ENCODE results near the gene ZNF618.

The ZNF618 gene

DNA sequence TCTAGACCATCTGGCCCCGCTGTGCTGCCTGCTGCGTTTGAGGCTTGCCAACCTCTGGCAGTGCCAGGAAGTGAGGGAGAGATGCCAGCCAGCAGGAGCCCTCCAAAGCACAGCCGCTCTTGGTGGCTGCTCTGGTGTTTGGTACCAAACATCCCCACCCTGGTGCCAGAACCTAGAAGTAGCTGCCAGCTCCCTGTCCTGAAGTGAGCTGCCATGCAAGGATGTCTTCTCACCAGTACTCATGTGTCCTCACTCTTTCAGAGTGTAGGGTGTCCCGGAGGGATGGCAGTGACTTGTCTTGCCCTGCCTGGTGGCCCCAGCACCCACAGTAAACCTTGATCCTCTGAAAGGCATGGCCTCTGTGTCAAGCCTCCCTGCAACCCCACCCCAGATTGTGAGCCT lies 158.6 kb downstream of the ZNF618 start:
- no peak for DNase-seq
- WGBS (ENCODE audit: insufficient coverage): 98% methylated on average over 4 of the region's 4 CpGs
- Histone ChIP-seq H3K9me3 (ENCODE audit: control extremely low read depth in 1 of 5, control insufficient read depth in 4 of 5, insufficient read depth in 2 of 5, low read depth in 1 of 5, low read length in 4 of 5) (peaks cover 0 to 2% (median 0%) of the 10 kb centered on the region in 5 experiments), H3K4me3 (ENCODE audit: control insufficient read depth in 1 of 7, extremely low read depth in 1 of 7, insufficient read depth in 4 of 7, low read depth in 2 of 7, low read length in 6 of 7) (no peak overlapping the region), H3K27me3 (replicated peaks in 2 of 5; ENCODE audit: control insufficient read depth in 4 of 5, insufficient read depth in 5 of 5, low read length in 4 of 5) (no peaks in the 10 kb centered on the region), H3K27ac (ENCODE audit: insufficient read depth in 1 of 2, low read depth in 1 of 2, low read length in 2 of 2, poor library complexity in 1 of 2, severe bottlenecking in 2 of 2) (no peak overlapping the region), H3K36me3 (ENCODE audit: control insufficient read depth in 4 of 4, insufficient read depth in 4 of 4, low read length in 3 of 4) (peaks cover 3 to 78% (median 34%) of the 10 kb centered on the region in 4 experiments), H3K4me1 (ENCODE audit: control extremely low read depth in 1 of 4, control insufficient read depth in 4 of 4, insufficient read depth in 4 of 4, low read length in 3 of 4) (peaks cover 0 to under 1% (median 0%) of the 10 kb centered on the region in 4 experiments)
- CTCF ChIA-PET: interaction anchor here (1.0 to 1.8 kb wide), 2 partner anchors 41 to 225 kb away, joined by 3 to 4 read pairs; no protein-coding TSS in a partner anchor
- POLR2A ChIA-PET: no interaction called here

DNA sequence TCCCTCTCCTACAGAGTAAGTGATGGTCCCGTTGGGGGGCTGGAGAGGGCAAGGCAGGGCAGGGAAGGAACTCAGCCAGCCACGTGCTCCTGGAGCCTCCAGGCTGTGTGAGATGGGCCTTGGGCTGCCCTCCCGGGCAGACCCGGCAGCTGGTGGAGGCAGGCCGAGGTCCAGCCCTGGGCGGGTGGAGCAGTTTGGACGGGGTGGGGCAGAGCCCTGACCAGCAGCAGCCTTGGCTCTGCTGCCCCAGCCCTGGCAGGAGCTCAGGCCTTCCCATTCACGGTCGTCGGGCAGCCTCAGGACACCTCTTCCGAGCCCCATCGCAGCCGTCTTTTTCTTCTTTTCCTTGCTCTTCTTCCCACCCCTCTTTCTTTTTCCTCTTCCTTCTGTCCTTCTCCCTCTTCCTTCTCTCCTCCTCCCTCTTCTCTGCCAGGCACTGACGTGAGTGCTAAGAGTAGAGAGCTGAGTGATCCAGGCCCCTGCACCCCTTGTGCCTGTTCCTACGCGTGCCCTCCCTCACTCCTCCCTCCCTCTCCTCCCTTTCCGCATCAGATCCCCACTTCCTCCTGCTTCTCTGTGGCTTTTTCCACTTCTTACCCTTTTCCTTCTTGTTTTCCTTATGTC lies 159.2 kb downstream of the ZNF618 start:
- no peak for DNase-seq
- H3K4me1 ChIP-seq (ENCODE audit: control extremely low read depth in 1 of 4, control insufficient read depth in 4 of 4, insufficient read depth in 4 of 4, low read length in 3 of 4): no peaks in the 10 kb centered on the region
- H3K4me3 ChIP-seq (ENCODE audit: control insufficient read depth in 1 of 7, extremely low read depth in 1 of 7, insufficient read depth in 4 of 7, low read depth in 2 of 7, low read length in 6 of 7): no peak overlapping the region
- peaks cover 3 to 84% (median 32%) of the 10 kb centered on the region in 4 experiments for H3K36me3 ChIP-seq (ENCODE audit: control insufficient read depth in 4 of 4, insufficient read depth in 4 of 4, low read length in 3 of 4)
- WGBS (ENCODE audit: insufficient coverage): 97% methylated on average over 17 of the region's 17 CpGs
- CTCF ChIA-PET: interaction anchor here (1.1 kb wide), 1 partner anchor 299 kb away, joined by 3 read pairs; no protein-coding TSS in a partner anchor
- H3K27me3 ChIP-seq (replicated peaks in 2 of 5; ENCODE audit: control insufficient read depth in 4 of 5, insufficient read depth in 5 of 5, low read length in 4 of 5): no peaks in the 10 kb centered on the region
- POLR2A ChIA-PET: no interaction called here
- H3K27ac ChIP-seq (ENCODE audit: insufficient read depth in 1 of 2, low read depth in 1 of 2, low read length in 2 of 2, poor library complexity in 1 of 2, severe bottlenecking in 2 of 2): no peak overlapping the region
- peaks cover 0 to 2% (median 0%) of the 10 kb centered on the region in 5 experiments for H3K9me3 ChIP-seq (ENCODE audit: control extremely low read depth in 1 of 5, control insufficient read depth in 4 of 5, insufficient read depth in 2 of 5, low read depth in 1 of 5, low read length in 4 of 5)

DNA sequence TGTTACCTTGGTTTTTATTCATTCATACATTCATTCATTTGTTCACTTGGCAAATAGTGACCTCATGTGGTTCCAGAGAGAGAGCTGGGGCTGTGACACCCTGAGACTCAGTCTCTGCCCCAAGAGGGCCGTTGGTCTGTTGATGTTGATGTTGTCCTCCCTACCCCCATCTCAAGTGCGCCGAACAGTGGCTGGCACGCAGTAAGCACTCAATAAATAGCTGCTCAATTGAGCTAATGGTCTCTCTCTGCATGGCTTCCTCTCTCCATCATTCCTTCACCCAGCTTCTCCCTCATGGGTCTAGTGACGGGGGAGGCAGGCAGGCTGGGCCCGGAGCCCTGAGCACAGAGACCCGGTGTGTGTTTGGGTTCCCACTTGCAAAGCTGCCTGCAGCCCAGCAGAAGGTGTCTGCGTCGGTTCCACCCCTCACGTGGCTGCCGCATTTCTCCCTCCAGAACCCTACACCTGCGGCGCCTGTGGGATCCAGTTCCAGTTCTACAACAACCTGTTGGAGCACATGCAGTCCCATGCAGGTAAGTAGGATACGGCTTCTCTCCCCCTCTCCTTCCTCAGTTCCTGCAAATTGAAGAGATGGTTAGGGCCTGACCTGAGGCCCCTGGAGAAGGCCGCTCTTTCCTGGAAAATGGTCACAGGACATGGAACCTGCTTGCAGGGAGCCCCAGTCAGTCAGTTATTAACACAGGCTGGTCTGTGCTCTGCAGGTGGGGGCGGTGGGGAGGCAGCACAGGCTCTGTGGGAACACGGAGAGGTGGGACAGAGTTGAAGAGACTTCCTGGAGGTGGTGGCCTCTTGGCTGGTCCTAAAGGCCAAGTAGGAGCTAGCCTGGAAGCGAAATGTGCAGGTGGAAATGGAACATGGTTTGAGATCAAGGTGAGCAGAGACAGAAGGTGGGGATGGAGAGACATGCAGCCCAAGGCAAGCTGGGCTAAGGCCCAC lies 160.0 kb downstream of the ZNF618 start:
- Histone ChIP-seq H3K9me3 (ENCODE audit: control extremely low read depth in 1 of 5, control insufficient read depth in 4 of 5, insufficient read depth in 2 of 5, low read depth in 1 of 5, low read length in 4 of 5) (peaks cover 0 to 2% (median 0%) of the 10 kb centered on the region in 5 experiments), H3K4me3 (ENCODE audit: control insufficient read depth in 1 of 7, extremely low read depth in 1 of 7, insufficient read depth in 4 of 7, low read depth in 2 of 7, low read length in 6 of 7) (no peak overlapping the region), H3K36me3 (ENCODE audit: control insufficient read depth in 4 of 4, insufficient read depth in 4 of 4, low read length in 3 of 4) (peaks cover 3 to 80% (median 27%) of the 10 kb centered on the region in 4 experiments), H3K27ac (ENCODE audit: insufficient read depth in 1 of 2, low read depth in 1 of 2, low read length in 2 of 2, poor library complexity in 1 of 2, severe bottlenecking in 2 of 2) (no peak overlapping the region), H3K27me3 (replicated peaks in 2 of 5; ENCODE audit: control insufficient read depth in 4 of 5, insufficient read depth in 5 of 5, low read length in 4 of 5) (no peaks in the 10 kb centered on the region), H3K4me1 (ENCODE audit: control extremely low read depth in 1 of 4, control insufficient read depth in 4 of 4, insufficient read depth in 4 of 4, low read length in 3 of 4) (no peaks in the 10 kb centered on the region)
- DNase-seq: no peak
- ChIA-PET CTCF (interaction anchor here (1.1 kb wide), 1 partner anchor 300 kb away, joined by 3 read pairs; no protein-coding TSS in a partner anchor), POLR2A (no interaction called here)
- WGBS (ENCODE audit: insufficient coverage): 99% methylated on average over 15 of the region's 18 CpGs

- Histone ChIP-seq H3K36me3 (ENCODE audit: control insufficient read depth in 4 of 4, insufficient read depth in 4 of 4, low read length in 3 of 4) (peaks cover 4 to 73% (median 26%) of the 10 kb centered on the region in 4 experiments), H3K27me3 (replicated peaks in 2 of 5; ENCODE audit: control insufficient read depth in 4 of 5, insufficient read depth in 5 of 5, low read length in 4 of 5) (no peaks in the 10 kb centered on the region), H3K27ac (ENCODE audit: insufficient read depth in 1 of 2, low read depth in 1 of 2, low read length in 2 of 2, poor library complexity in 1 of 2, severe bottlenecking in 2 of 2) (no peak overlapping the region), H3K4me3 (ENCODE audit: control insufficient read depth in 1 of 7, extremely low read depth in 1 of 7, insufficient read depth in 4 of 7, low read depth in 2 of 7, low read length in 6 of 7) (no peak overlapping the region), H3K9me3 (ENCODE audit: control extremely low read depth in 1 of 5, control insufficient read depth in 4 of 5, insufficient read depth in 2 of 5, low read depth in 1 of 5, low read length in 4 of 5) (peaks cover 0 to 2% (median 0%) of the 10 kb centered on the region in 5 experiments), H3K4me1 (ENCODE audit: control extremely low read depth in 1 of 4, control insufficient read depth in 4 of 4, insufficient read depth in 4 of 4, low read length in 3 of 4) (no peaks in the 10 kb centered on the region)
- ChIA-PET CTCF (interaction anchor here (1.2 kb wide), 1 partner anchor 14 kb away, joined by 3 read pairs; no protein-coding TSS in a partner anchor), POLR2A (no interaction called here)
- DNase-seq: no peak
- no CpG with 5 or more reads among the region's 5 CpGs for WGBS (ENCODE audit: insufficient coverage)
Observed at GRCh38 chr9:114037249-114037648, 161.1 kb downstream of the ZNF618 start.

- WGBS (ENCODE audit: insufficient coverage): 96% methylated on average over 17 of the region's 19 CpGs
- ChIA-PET CTCF (interaction anchor here (0.7 to 1.2 kb wide), 5 partner anchors 10 to 45 kb away, joined by 3 read pairs; no protein-coding TSS in a partner anchor), POLR2A (no interaction called here)
- no peak overlapping the region for H3K27ac ChIP-seq (ENCODE audit: insufficient read depth in 1 of 2, low read depth in 1 of 2, low read length in 2 of 2, poor library complexity in 1 of 2, severe bottlenecking in 2 of 2)
- no peaks in the 10 kb centered on the region for H3K27me3 ChIP-seq (replicated peaks in 2 of 5; ENCODE audit: control insufficient read depth in 4 of 5, insufficient read depth in 5 of 5, low read length in 4 of 5)
- H3K9me3 ChIP-seq (ENCODE audit: control extremely low read depth in 1 of 5, control insufficient read depth in 4 of 5, insufficient read depth in 2 of 5, low read depth in 1 of 5, low read length in 4 of 5): peaks cover 0 to 2% (median 0%) of the 10 kb centered on the region in 5 experiments
- H3K4me1 ChIP-seq (ENCODE audit: control extremely low read depth in 1 of 4, control insufficient read depth in 4 of 4, insufficient read depth in 4 of 4, low read length in 3 of 4): no peaks in the 10 kb centered on the region
- H3K36me3 ChIP-seq (ENCODE audit: control insufficient read depth in 4 of 4, insufficient read depth in 4 of 4, low read length in 3 of 4): peaks cover 4 to 73% (median 25%) of the 10 kb centered on the region in 4 experiments
- H3K4me3 ChIP-seq (ENCODE audit: control insufficient read depth in 1 of 7, extremely low read depth in 1 of 7, insufficient read depth in 4 of 7, low read depth in 2 of 7, low read length in 6 of 7): no peak overlapping the region
- no peak for DNase-seq
Observed at GRCh38 chr9:114037961-114038723, 162.0 kb downstream of the ZNF618 start.

DNA sequence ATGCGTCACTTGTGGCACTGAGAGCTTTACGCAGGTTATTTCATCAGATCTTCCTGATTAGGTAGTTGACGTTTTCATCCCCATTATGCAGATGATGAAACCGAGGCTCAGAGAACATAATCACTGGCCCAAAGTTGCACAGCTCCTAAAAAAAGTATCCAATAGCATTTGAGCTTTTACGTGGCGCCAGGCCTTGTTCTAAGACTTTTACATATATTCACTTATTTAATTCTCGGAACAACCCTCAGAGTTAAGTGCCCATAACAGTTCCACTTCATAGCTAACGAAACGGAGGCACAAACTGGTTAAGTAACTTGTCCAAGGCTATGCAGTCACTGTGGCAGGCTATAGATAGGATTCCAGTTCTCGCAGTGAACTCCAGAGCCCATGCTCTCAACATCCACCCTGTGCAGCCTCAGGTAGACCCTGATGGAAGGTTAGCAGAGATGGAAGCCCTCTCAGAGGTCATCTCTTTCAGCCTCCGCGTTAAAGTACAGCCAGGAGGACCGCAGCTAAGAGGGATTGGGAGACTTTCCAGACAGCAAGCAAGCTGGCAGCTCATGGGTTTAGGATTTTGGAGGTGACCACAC lies 162.7 kb downstream of the ZNF618 start:
- CTCF ChIA-PET: interaction anchor here (0.7 to 1.2 kb wide), 3 partner anchors 13 to 45 kb away, joined by 3 read pairs; no protein-coding TSS in a partner anchor
- no peak for DNase-seq
- POLR2A ChIA-PET: no interaction called here
- H3K9me3 ChIP-seq (ENCODE audit: control extremely low read depth in 1 of 5, control insufficient read depth in 4 of 5, insufficient read depth in 2 of 5, low read depth in 1 of 5, low read length in 4 of 5): peaks cover 0 to 6% (median 0%) of the 10 kb centered on the region in 5 experiments
- H3K27ac ChIP-seq (ENCODE audit: insufficient read depth in 1 of 2, low read depth in 1 of 2, low read length in 2 of 2, poor library complexity in 1 of 2, severe bottlenecking in 2 of 2): no peak overlapping the region
- no peaks in the 10 kb centered on the region for H3K4me1 ChIP-seq (ENCODE audit: control extremely low read depth in 1 of 4, control insufficient read depth in 4 of 4, insufficient read depth in 4 of 4, low read length in 3 of 4)
- H3K36me3 ChIP-seq (ENCODE audit: control insufficient read depth in 4 of 4, insufficient read depth in 4 of 4, low read length in 3 of 4): peaks cover 4 to 71% (median 23%) of the 10 kb centered on the region in 4 experiments
- H3K27me3 ChIP-seq (replicated peaks in 2 of 5; ENCODE audit: control insufficient read depth in 4 of 5, insufficient read depth in 5 of 5, low read length in 4 of 5): no peaks in the 10 kb centered on the region
- WGBS (ENCODE audit: insufficient coverage): 99% methylated on average over 13 of the region's 13 CpGs
- H3K4me3 ChIP-seq (ENCODE audit: control insufficient read depth in 1 of 7, extremely low read depth in 1 of 7, insufficient read depth in 4 of 7, low read depth in 2 of 7, low read length in 6 of 7): no peak overlapping the region
